H9 (cell line): Measurements from ENCODE around the gene TSPAN4. TPM values are rescaled to one million over a fixed set of nuclear protein-coding genes. Genes with fewer than 3 reads are reported as not detected.

Experiments used
- DNase-seq: peaks from one replicate; pipeline ENCODE4 v3.0.0-alpha.2; 2017
- H2AFZ ChIP-seq: one replicate; pipeline ENCODE4 v1.6.1; 2013; ENCODE audit warnings: mild to moderate bottlenecking, low read length, control low read depth, moderate library complexity
- H2AK5ac ChIP-seq: 2 replicates; pipeline ENCODE4 v1.6.1; 2013; ENCODE audit warnings: low read length, control low read depth, mixed read lengths; ENCODE audit not compliant: insufficient read length
- H2BK120ac ChIP-seq: one replicate; pipeline ENCODE4 v1.6.1; 2013; ENCODE audit warnings: low read depth, mild to moderate bottlenecking, low read length, control low read depth, inconsistent platforms; ENCODE audit not compliant: poor library complexity, severe bottlenecking
- H2BK12ac ChIP-seq: 2 replicates; pipeline ENCODE4 v1.6.1; 2013; ENCODE audit warnings: low read length, control low read depth, mixed read lengths, low read depth; ENCODE audit not compliant: insufficient read length
- H2BK15ac ChIP-seq: 2 replicates; pipeline ENCODE4 v1.6.1; 2013; ENCODE audit warnings: low read depth, low read length, control low read depth
- H2BK20ac ChIP-seq: one replicate; pipeline ENCODE4 v1.6.1; 2013; ENCODE audit warnings: low read depth, mild to moderate bottlenecking, low read length, control low read depth, inconsistent platforms; ENCODE audit not compliant: poor library complexity, severe bottlenecking
- H2BK5ac ChIP-seq: 2 replicates; pipeline ENCODE4 v1.6.1; 2013; ENCODE audit warnings: low read length, control low read depth, mixed read lengths; ENCODE audit not compliant: insufficient read length
- H3K14ac ChIP-seq: 2 replicates; pipeline ENCODE4 v1.6.1; 2013; ENCODE audit warnings: low read length, control low read depth; ENCODE audit not compliant: insufficient read depth
- H3K18ac ChIP-seq: 2 replicates; pipeline ENCODE4 v1.6.1; 2013; ENCODE audit warnings: low read depth, mild to moderate bottlenecking, mixed read lengths, low read length, control low read depth; ENCODE audit not compliant: insufficient read length
- H3K23ac ChIP-seq: 2 replicates; pipeline ENCODE4 v1.6.1; 2013; ENCODE audit warnings: low read length, control low read depth, mixed read lengths, low read depth; ENCODE audit not compliant: insufficient read length
- H3K23me2 ChIP-seq: 2 replicates; pipeline ENCODE4 v1.6.1; 2013; ENCODE audit warnings: low read depth, mild to moderate bottlenecking, mixed read lengths, low read length, control low read depth; ENCODE audit not compliant: insufficient read length, poor library complexity, severe bottlenecking
- H3K27ac ChIP-seq: 2 replicates; pipeline ENCODE4 v1.5.1; 2013; ENCODE audit warnings: low read length, control low read depth, mixed read lengths, low read depth; ENCODE audit not compliant: insufficient read length
- H3K27me3 ChIP-seq: 2 replicates; pipeline ENCODE4 v1.6.1; 2013; ENCODE audit warnings: low read length, control low read depth, inconsistent platforms; ENCODE audit not compliant: insufficient read depth
- H3K4ac ChIP-seq: 2 replicates; pipeline ENCODE4 v1.6.1; 2013; ENCODE audit warnings: low read depth, mild to moderate bottlenecking, control low read depth, inconsistent platforms, low read length, moderate library complexity
- H3K4me1 ChIP-seq: 2 replicates; pipeline ENCODE4 v1.6.1; 2013; ENCODE audit warnings: low read length, control low read depth, inconsistent platforms; ENCODE audit not compliant: insufficient read depth
- H3K4me2 ChIP-seq: 2 replicates; pipeline ENCODE4 v1.6.1; 2013; ENCODE audit warnings: low read length, control low read depth, mixed read lengths; ENCODE audit not compliant: insufficient read length, insufficient read depth
- H3K56ac ChIP-seq: 2 replicates; pipeline ENCODE4 v1.6.1; 2013; ENCODE audit warnings: low read depth, mild to moderate bottlenecking, mixed read lengths, low read length, control low read depth; ENCODE audit not compliant: insufficient read length
- H3K79me1 ChIP-seq: 2 replicates; pipeline ENCODE4 v1.6.1; 2013; ENCODE audit warnings: low read depth, mild to moderate bottlenecking, moderate library complexity, low read length, control low read depth, inconsistent platforms; ENCODE audit not compliant: insufficient read depth, poor library complexity, severe bottlenecking
- H3K79me2 ChIP-seq: 2 replicates; pipeline ENCODE4 v1.6.1; 2013; ENCODE audit warnings: low read length, control low read depth, inconsistent platforms; ENCODE audit not compliant: insufficient read depth
- H3K9ac ChIP-seq: 2 replicates; pipeline ENCODE4 v1.6.1; 2013; ENCODE audit warnings: low read length, control low read depth, mixed read lengths; ENCODE audit not compliant: insufficient read length; ENCODE audit errors: extremely low read depth
- H3K9me3 ChIP-seq: one replicate; pipeline ENCODE4 v1.6.1; 2013; ENCODE audit warnings: low read depth, low read length, inconsistent platforms; ENCODE audit not compliant: control insufficient read depth
- H3T11ph ChIP-seq: one replicate; pipeline ENCODE4 v1.6.1; 2013; ENCODE audit warnings: mild to moderate bottlenecking, low read length, control low read depth, inconsistent platforms
- H4K20me1 ChIP-seq: one replicate; pipeline ENCODE4 v1.6.1; 2013; ENCODE audit not compliant: control insufficient read depth, insufficient read length, insufficient read depth
- H4K5ac ChIP-seq: 2 replicates; pipeline ENCODE4 v1.6.1; 2013; ENCODE audit warnings: low read depth, mild to moderate bottlenecking, mixed read lengths, low read length, control low read depth; ENCODE audit not compliant: insufficient read length
- H4K8ac ChIP-seq: replicated peaks from 2 replicates; pipeline ENCODE4 v1.6.1; 2013; ENCODE audit warnings: low read length, control low read depth, mixed read lengths, low read depth; ENCODE audit not compliant: insufficient read length
- H4K91ac ChIP-seq: 2 replicates; pipeline ENCODE4 v1.6.1; 2013; ENCODE audit warnings: low read depth, mild to moderate bottlenecking, moderate library complexity, mixed read lengths, low read length, control low read depth; ENCODE audit not compliant: insufficient read length
- H3K27ac Mint-ChIP-seq, 3 experiments: 2 replicates in 2 of 3; 3 replicates in 1 of 3; pipeline ENCODE4 v1.8.0; 2020 to 2021; ENCODE audit warnings: mixed read lengths in 3 of 3, mild to moderate bottlenecking in 1 of 3, moderate library complexity in 1 of 3
- H3K27me3 Mint-ChIP-seq: 2 replicates; pipeline ENCODE4 v1.8.0; 2021; ENCODE audit warnings: low read depth, mild to moderate bottlenecking, moderate library complexity, mixed read lengths
- H3K36me3 Mint-ChIP-seq, 3 experiments: 2 replicates in 2 of 3; 3 replicates in 1 of 3; pipeline ENCODE4 v1.8.0; 2020 to 2021; ENCODE audit warnings: low read depth in 3 of 3, mixed read lengths in 3 of 3; ENCODE audit not compliant: insufficient read depth in 1 of 3
- H3K4me1 Mint-ChIP-seq, 2 experiments: 2 replicates each; pipeline ENCODE4 v1.8.0; 2020; ENCODE audit warnings: mixed read lengths in 2 of 2
- H3K4me3 Mint-ChIP-seq, 2 experiments: 2 replicates in 1 of 2; 3 replicates in 1 of 2; pipeline ENCODE4 v1.8.0; 2020 to 2021; ENCODE audit warnings: mild to moderate bottlenecking in 2 of 2, mixed read lengths in 2 of 2, moderate library complexity in 1 of 2
- H3K9me3 Mint-ChIP-seq, 2 experiments: 2 replicates in 1 of 2; 3 replicates in 1 of 2; pipeline ENCODE4 v1.8.0; 2020; ENCODE audit warnings: mild to moderate bottlenecking in 2 of 2, mixed read lengths in 2 of 2, moderate library complexity in 1 of 2
- WGBS: extraction: QIAGEN DNeasy Blood & Tissue Kit; methylation state at CpG from one replicate; pipeline ENCODE4 v1.1.7; 2013; ENCODE audit warnings: missing lambda C conversion rate, low lambda C conversion rate, mixed read lengths; ENCODE audit not compliant: insufficient read length; ENCODE audit errors: extremely low coverage; 5-methylcytosine and 5-hydroxymethylcytosine counted together
- total RNA-seq: library from RNA; stranded (reverse); gene quantifications from 2 replicates; pipeline ENCODE4 v1.2.1, GENCODE V29; 2021
- TF ChIP-seq, protein P1 (sequence below): fragments of 200-600 bp; sonication (generic); conservative IDR thresholded peaks from 3 replicates; pipeline ENCODE4 v1.8.0; 2021; ENCODE audit warnings: antibody characterized with exemption, mild to moderate bottlenecking

The TSPAN4 gene
- total RNA-seq, 1 experiment from 2014 or later, result 64.6 TPM

DNA sequence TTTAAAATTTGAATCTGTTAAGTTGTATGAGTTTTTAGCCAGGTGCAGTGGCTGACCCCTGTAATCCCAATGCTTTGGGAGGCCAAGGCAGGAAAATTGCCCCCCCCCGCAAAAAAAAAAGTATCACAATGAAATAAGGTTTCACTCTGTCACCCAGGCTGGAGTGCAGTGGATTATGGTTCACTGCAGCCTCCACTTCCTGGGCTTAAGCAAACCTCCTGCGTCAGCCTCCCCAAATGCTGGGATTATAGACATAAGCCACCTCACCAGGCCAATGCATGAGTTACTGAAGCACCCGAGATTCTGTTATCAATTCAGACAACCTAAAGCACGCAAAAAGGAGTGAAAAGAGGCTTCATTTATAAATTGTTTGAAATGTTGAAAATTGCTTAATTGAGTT lies 70.4 kb downstream of the TSPAN4 start:
- Histone ChIP-seq H2AK5ac (no peak overlapping the region), H4K5ac (no peak overlapping the region), H3K79me2 (peaks cover 3% of the 10 kb centered on the region; the same call in 1 of the 2 replicates), H3K4me2 (no peak overlapping the region), H3K79me1 (peaks cover 6% of the 10 kb centered on the region), H3K9me3 (no peaks in the 10 kb centered on the region), H3K18ac (no peak overlapping the region), H3K27ac (no peak overlapping the region), H3K27me3 (no peaks in the 10 kb centered on the region), H3K4ac (no peak overlapping the region), H2BK15ac (no peak overlapping the region), H3T11ph (no peak overlapping the region), H2BK12ac (no peak overlapping the region), H4K20me1 (peaks cover 3% of the 10 kb centered on the region), H3K14ac (no peak overlapping the region), H3K23me2 (peaks cover 18% of the 10 kb centered on the region), H3K23ac (no peak overlapping the region), H3K9ac (no peak overlapping the region), H2BK5ac (no peak overlapping the region), H2BK20ac (no peak overlapping the region), H4K8ac (no peak overlapping the region), H2BK120ac (no peak overlapping the region), H4K91ac (no peak overlapping the region), H3K4me1 (no peaks in the 10 kb centered on the region; the same call in 1 of the 2 replicates), H3K56ac (no peak overlapping the region), H2AFZ (no peak overlapping the region)
- Mint-ChIP-seq H3K4me3 (no peak overlapping the region; a peak in 2 of 5 replicates), H3K9me3 (no peaks in the 10 kb centered on the region), H3K36me3 (peaks cover 0 to 13% (median 3%) of the 10 kb centered on the region in 3 experiments; a peak in 3 of 7 replicates), H3K4me1 (peaks cover 9 to 14% of the 10 kb centered on the region in 2 experiments), H3K27me3 (peaks cover 2% of the 10 kb centered on the region; the same call in 1 of the 2 replicates), H3K27ac (no peak overlapping the region)
- no peak for DNase-seq
- WGBS, result no CpG with 5 or more reads among the region's 4 CpGs
- TF ChIP-seq, protein P1, sequence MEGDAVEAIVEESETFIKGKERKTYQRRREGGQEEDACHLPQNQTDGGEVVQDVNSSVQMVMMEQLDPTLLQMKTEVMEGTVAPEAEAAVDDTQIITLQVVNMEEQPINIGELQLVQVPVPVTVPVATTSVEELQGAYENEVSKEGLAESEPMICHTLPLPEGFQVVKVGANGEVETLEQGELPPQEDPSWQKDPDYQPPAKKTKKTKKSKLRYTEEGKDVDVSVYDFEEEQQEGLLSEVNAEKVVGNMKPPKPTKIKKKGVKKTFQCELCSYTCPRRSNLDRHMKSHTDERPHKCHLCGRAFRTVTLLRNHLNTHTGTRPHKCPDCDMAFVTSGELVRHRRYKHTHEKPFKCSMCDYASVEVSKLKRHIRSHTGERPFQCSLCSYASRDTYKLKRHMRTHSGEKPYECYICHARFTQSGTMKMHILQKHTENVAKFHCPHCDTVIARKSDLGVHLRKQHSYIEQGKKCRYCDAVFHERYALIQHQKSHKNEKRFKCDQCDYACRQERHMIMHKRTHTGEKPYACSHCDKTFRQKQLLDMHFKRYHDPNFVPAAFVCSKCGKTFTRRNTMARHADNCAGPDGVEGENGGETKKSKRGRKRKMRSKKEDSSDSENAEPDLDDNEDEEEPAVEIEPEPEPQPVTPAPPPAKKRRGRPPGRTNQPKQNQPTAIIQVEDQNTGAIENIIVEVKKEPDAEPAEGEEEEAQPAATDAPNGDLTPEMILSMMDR, result no peak
